ENCODE data around the gene APELA. TPM values are rescaled to one million over a fixed set of nuclear protein-coding genes. Genes with fewer than 3 reads are reported as not detected.
"Not testable (repeated sequence)": the region's sequence is repeated elsewhere in the genome, so short reads cannot be mapped to it uniquely, and the experiment has no call there.

APELA gene
- total RNA-seq, 1 donor from 2014 or later = not detected

DNA sequence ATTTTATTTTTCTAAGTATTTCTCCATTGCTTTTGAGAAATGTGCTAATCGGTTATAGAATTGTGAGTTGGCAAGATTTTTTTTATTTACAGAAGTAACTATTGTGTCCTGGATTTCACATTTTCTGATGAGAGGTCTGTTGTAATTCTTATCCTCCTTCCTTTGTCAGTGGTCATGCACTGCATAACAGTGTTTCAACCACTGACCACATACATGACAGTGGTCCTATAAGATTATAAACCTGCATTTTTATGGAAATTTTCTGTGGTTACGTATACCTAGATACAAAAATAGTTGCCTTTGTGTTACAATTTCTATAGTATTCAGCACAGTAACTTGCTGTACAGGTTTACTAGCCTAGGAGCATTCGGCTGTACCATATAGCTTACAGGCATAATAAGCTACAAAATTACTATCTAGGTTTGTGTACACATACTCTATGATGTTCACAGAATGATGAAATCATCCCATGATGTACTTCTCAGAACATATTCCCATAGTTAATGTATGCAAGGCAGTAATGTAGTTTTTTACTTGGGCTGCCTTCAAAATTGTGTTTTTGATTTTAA lies 47.8 kb downstream of the APELA start:
- no peaks in the 10 kb centered on the region for H3K4me1 ChIP-seq
- no peak for DNase-seq (ENCODE audit: extremely low spot score in 2 of 2)
- TF ChIP-seq, protein P1, sequence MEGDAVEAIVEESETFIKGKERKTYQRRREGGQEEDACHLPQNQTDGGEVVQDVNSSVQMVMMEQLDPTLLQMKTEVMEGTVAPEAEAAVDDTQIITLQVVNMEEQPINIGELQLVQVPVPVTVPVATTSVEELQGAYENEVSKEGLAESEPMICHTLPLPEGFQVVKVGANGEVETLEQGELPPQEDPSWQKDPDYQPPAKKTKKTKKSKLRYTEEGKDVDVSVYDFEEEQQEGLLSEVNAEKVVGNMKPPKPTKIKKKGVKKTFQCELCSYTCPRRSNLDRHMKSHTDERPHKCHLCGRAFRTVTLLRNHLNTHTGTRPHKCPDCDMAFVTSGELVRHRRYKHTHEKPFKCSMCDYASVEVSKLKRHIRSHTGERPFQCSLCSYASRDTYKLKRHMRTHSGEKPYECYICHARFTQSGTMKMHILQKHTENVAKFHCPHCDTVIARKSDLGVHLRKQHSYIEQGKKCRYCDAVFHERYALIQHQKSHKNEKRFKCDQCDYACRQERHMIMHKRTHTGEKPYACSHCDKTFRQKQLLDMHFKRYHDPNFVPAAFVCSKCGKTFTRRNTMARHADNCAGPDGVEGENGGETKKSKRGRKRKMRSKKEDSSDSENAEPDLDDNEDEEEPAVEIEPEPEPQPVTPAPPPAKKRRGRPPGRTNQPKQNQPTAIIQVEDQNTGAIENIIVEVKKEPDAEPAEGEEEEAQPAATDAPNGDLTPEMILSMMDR (IDR thresholded peaks at IDR 0.05) = no peak
- TF ChIP-seq POLR2AphosphoS5 (IDR thresholded peaks at IDR 0.05; ENCODE audit: insufficient read depth in 1 of 2, low read depth in 1 of 2) (no peak), POLR2A (IDR thresholded peaks at IDR 0.05) (no peak)
- intact Hi-C loops (cut with DNase I) = no loop called here
- no peaks in the 10 kb centered on the region for H3K27me3 ChIP-seq
- no peak overlapping the region for H3K27ac ChIP-seq
- no peak overlapping the region for H3K4me3 ChIP-seq
- no peaks in the 10 kb centered on the region for H3K9me3 ChIP-seq
- no peaks in the 10 kb centered on the region for H3K36me3 ChIP-seq

DNA sequence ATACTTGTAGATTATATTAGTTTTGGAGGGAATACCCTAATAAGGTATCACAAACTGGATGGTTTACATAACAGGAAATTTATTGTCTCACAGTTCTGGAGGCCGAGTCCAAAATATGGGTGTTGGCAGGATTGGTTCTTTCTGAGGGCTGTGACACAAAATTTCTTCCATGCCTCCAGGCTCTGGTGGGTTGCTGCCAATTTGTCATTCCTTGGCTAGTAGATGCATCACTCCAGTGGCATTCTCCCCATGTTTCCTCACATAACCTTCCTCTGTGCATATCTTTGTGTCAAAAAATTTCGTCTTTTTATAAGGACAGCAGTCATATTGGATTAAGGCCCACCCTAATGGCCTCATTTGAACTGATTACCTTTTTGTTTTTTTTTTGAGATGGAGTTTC lies 49.3 kb downstream of the APELA start:
- no peaks in the 10 kb centered on the region for H3K4me1 ChIP-seq
- H3K27me3 ChIP-seq = no peaks in the 10 kb centered on the region
- no peak overlapping the region for H3K4me3 ChIP-seq
- no peaks in the 10 kb centered on the region for H3K9me3 ChIP-seq
- no peaks in the 10 kb centered on the region for H3K36me3 ChIP-seq
- intact Hi-C loops (cut with DNase I) = no loop called here
- no peak overlapping the region for H3K27ac ChIP-seq
- DNase-seq (ENCODE audit: extremely low spot score in 2 of 2) = no peak
- no peak for TF ChIP-seq POLR2A (IDR thresholded peaks at IDR 0.05)
- no peak for TF ChIP-seq POLR2AphosphoS5 (IDR thresholded peaks at IDR 0.05; ENCODE audit: insufficient read depth in 1 of 2, low read depth in 1 of 2)
- TF ChIP-seq, protein P1 (IDR thresholded peaks at IDR 0.05) = no peak

DNA sequence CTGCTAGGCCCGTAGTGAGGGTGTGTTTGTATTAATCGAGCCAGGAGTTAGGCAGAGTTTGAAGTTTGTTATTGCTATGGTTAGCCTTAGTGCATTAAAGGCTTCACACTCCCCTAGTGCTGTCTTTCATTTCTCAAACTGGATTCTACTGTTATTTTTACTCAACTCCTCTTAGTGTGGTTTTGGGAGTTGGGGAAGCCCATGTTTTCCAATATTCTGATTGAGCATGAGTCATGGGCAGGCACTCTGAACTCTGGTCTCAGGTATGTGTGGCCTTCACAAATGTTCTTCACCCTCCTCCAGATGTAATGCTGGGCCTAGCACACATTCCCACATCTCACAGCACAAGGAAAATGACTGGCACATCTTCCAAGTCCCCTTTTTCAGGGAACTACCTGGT lies 50.1 kb downstream of the APELA start:
- H3K27ac ChIP-seq; H3K9me3 ChIP-seq; intact Hi-C loops (cut with DNase I); DNase-seq (ENCODE audit: extremely low spot score in 2 of 2); H3K27me3 ChIP-seq; H3K4me3 ChIP-seq; H3K36me3 ChIP-seq; H3K4me1 ChIP-seq: not testable (repeated sequence)

DNA sequence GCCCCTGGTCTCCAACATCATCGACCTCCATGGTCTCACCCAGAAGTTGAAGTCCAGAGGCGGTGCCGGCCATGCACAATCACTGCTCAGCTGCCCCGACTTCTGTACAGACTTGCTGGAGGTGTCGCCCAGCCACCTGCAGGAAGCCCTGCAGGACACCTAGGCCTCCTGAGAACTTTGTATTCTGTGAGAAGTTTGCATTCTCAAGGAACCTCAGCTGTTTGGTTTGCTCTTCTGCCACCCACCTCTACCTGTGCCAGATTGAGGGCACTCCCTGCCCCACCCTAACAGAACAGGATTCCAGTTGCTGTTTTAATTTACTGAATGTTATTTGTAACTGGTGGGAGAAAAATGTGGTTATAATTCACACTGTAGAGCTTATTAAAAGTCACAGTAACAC lies 53.7 kb downstream of the APELA start:
- H3K4me3 ChIP-seq = no peak overlapping the region
- intact Hi-C loops (cut with DNase I) = no loop called here
- no peak for DNase-seq (ENCODE audit: extremely low spot score in 2 of 2)
- H3K36me3 ChIP-seq = no peaks in the 10 kb centered on the region
- no peaks in the 10 kb centered on the region for H3K9me3 ChIP-seq
- no peak overlapping the region for H3K27ac ChIP-seq
- H3K27me3 ChIP-seq = no peaks in the 10 kb centered on the region
- TF ChIP-seq, protein P1 (IDR thresholded peaks at IDR 0.05) = no peak
- TF ChIP-seq POLR2A (IDR thresholded peaks at IDR 0.05) = no peak
- TF ChIP-seq POLR2AphosphoS5 (IDR thresholded peaks at IDR 0.05; ENCODE audit: insufficient read depth in 1 of 2, low read depth in 1 of 2) = no peak
- no peaks in the 10 kb centered on the region for H3K4me1 ChIP-seq

DNA sequence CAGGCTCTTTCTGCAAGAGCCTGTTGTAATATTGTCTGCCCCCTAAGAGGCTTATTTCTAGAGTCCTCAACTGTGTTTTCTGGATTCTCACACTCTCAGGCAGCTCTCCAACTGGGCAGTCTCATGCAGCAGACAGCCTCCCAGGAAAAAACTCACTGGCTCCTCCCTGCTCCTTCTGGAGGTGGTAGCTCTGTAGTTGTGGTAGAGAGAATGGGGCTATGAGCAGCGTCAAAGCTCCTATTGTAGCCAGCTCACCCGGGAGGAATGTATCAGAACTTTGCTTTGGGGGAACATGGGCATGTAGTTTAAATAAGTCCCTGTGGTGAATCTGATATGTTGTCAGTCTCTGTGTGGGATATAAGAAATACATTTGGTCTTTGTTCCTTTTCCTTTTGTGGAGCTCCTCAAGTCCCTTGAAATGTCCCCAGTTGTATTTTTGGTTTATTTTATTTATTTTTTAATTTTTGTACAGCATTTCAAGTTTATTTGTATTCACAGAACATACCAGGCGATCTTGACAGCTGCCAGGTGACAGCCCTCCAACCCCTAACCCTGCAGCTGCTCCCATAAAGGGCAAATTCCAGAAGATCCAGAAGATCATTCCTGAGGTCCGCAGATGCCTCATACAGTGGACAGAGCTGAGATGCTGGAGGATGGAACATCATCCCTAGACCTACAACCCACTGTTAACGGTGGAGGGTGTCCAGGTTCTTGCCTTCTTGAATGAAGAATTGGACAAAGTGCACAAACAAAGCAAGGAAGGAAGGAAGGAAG lies 54.8 kb downstream of the APELA start:
- intact Hi-C loops (cut with DNase I) = no loop called here
- H3K4me3 ChIP-seq = no peak overlapping the region
- no peaks in the 10 kb centered on the region for H3K27me3 ChIP-seq
- no peak overlapping the region for H3K27ac ChIP-seq
- no peaks in the 10 kb centered on the region for H3K36me3 ChIP-seq
- no peak for DNase-seq (ENCODE audit: extremely low spot score in 2 of 2)
- TF ChIP-seq, protein P1 (IDR thresholded peaks at IDR 0.05) = no peak
- no peak for TF ChIP-seq POLR2A (IDR thresholded peaks at IDR 0.05)
- no peak for TF ChIP-seq POLR2AphosphoS5 (IDR thresholded peaks at IDR 0.05; ENCODE audit: insufficient read depth in 1 of 2, low read depth in 1 of 2)
- no peaks in the 10 kb centered on the region for H3K4me1 ChIP-seq
- no peaks in the 10 kb centered on the region for H3K9me3 ChIP-seq
